Measurements from ENCODE around the gene ATP1A4.
A peak's percentile ranks its signal among the peaks of the same experiment; 100 is the strongest.
"Not testable (repeated sequence)": the region's sequence is repeated elsewhere in the genome, so short reads cannot be mapped to it uniquely, and the experiment has no call there.

Gene ATP1A4

DNA sequence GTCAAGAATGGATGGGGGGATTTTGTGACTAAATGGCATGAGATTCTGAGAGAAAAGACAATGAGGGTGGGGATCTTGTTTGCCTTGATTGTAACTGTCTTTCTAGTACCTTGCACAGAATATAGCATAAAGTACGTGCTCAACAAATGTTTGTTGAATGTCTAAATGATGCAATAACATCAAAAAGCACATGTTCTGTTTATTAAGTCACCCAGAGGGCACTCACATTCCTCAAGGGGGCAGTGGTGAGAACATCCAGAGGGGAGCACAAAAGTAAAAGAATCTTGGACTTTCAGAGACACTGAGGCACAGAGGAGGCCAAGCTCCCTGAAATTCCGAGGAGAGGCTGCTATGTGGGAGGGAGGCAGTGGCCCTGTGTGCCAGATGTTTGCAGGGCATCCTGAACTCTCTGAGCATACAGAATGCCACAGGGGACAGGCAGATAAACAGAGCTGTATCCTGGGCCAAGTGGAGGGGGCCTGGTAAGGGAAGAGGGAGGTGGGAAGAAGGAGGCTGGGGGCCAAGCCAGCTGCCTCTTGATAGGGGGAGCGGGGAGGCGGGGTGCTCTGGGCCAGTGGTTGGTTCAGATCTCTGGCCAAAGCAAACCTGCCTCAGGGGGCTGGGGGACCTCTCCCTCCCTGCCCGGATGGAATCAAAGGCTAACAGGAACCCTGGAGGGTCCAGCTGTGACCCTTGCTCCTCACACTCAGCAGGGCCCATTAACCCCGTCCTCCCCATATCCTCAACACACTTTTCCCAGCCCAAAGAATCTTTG lies 42.3 kb upstream of the ATP1A4 start:
- peak; percentile 66 for DNase-seq (ENCODE audit: low read depth)
- TF ChIP-seq, protein P1, sequence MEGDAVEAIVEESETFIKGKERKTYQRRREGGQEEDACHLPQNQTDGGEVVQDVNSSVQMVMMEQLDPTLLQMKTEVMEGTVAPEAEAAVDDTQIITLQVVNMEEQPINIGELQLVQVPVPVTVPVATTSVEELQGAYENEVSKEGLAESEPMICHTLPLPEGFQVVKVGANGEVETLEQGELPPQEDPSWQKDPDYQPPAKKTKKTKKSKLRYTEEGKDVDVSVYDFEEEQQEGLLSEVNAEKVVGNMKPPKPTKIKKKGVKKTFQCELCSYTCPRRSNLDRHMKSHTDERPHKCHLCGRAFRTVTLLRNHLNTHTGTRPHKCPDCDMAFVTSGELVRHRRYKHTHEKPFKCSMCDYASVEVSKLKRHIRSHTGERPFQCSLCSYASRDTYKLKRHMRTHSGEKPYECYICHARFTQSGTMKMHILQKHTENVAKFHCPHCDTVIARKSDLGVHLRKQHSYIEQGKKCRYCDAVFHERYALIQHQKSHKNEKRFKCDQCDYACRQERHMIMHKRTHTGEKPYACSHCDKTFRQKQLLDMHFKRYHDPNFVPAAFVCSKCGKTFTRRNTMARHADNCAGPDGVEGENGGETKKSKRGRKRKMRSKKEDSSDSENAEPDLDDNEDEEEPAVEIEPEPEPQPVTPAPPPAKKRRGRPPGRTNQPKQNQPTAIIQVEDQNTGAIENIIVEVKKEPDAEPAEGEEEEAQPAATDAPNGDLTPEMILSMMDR (conservative IDR thresholded peaks at IDR 0.05; ENCODE audit: control insufficient read depth, insufficient read depth, low read depth, low read length) = peak; percentile 61
- no peak overlapping the region for H3K4me3 ChIP-seq (ENCODE audit: control insufficient read depth, low read depth, low read length)

DNA sequence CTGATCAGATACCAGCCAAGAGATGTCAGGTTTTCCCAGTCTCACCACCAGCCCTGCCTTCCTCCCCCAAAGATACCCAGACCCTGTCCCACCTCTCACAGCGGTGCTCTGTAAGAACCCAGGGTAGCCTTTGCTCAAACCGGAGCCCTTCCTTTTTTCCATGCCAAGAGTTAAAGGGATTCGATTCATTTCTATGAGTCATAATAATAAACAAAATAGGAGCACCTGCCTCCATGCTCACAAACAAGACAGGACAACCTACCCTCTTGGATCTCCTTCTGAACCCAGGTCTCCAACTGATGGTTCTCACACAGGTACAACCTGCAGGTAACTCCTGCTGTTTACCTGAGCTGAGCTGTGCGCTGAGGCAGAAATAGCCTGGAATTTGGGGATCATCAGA lies 41.7 kb upstream of the ATP1A4 start:
- TF ChIP-seq, protein P1 (conservative IDR thresholded peaks at IDR 0.05; ENCODE audit: control insufficient read depth, insufficient read depth, low read depth, low read length) = no peak
- H3K4me3 ChIP-seq (ENCODE audit: control insufficient read depth, low read depth, low read length) = no peak overlapping the region
- no peak for DNase-seq (ENCODE audit: low read depth)

DNA sequence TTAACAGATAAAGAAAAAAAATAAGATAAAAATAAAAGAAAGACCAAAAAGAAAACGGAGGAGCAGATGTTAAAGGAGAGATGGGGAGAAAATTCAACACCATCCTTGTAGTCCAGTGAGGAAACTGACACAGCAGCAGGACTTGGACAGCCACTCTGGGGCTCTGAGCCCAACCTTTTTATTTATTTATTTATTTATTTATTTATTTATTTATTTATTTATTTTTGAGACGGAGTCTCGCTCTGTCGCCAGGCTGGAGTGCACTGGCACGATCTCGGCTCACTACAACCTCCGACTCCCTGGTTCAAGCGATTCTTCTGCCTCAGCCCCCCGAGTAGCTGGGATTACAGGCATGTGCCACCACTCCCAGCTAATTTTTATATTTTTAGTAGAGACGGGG lies 39.9 kb upstream of the ATP1A4 start:
- not testable (repeated sequence) for H3K4me3 ChIP-seq (ENCODE audit: control insufficient read depth, low read depth, low read length); DNase-seq (ENCODE audit: low read depth)

DNA sequence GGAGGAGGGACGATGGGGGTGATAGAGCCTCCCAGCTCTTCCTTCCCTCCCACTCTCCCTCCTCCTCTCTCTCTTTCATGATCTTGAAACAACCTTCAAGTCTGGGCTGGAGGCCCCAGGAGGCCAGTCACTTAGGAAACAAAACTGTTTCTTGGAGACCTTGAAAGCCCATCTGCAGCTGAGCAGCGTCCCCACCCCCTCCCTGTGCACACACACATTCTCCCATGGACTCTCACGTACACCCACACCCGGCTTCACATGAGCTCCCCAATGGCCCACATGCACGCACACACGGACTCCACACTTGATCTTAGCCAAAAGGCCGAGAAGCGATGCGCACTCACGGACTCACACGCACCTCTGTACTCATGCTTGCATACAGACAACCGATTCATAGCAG lies 39.0 kb upstream of the ATP1A4 start:
- DNase-seq (ENCODE audit: low read depth) = peak; percentile 26
- H3K4me3 ChIP-seq (ENCODE audit: control insufficient read depth, low read depth, low read length) = no peak overlapping the region
- TF ChIP-seq, protein P1 (conservative IDR thresholded peaks at IDR 0.05; ENCODE audit: control insufficient read depth, insufficient read depth, low read depth, low read length) = no peak

DNA sequence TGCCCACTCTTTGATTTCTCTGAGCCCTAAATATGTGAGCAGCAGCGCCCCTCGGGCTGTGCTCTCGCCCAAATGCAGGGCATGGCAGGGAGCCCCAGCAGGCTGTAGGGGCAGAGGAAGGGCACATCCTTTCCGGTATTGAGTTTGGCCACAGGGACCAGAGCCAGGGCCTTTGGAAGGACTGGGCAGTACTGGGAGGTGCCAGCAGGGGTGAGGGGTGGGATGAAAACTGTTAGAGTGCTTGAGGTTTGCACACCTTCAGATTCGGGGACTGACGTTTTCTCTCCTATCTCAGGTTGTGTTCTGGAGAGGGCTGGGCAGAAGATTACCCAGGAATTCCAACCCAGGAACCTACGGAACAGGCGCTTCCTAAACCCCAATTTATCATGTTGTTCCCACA lies 38.0 kb upstream of the ATP1A4 start:
- TF ChIP-seq, protein P1 (conservative IDR thresholded peaks at IDR 0.05; ENCODE audit: control insufficient read depth, insufficient read depth, low read depth, low read length) = no peak
- H3K4me3 ChIP-seq (ENCODE audit: control insufficient read depth, low read depth, low read length) = no peak overlapping the region
- no peak for DNase-seq (ENCODE audit: low read depth)

DNA sequence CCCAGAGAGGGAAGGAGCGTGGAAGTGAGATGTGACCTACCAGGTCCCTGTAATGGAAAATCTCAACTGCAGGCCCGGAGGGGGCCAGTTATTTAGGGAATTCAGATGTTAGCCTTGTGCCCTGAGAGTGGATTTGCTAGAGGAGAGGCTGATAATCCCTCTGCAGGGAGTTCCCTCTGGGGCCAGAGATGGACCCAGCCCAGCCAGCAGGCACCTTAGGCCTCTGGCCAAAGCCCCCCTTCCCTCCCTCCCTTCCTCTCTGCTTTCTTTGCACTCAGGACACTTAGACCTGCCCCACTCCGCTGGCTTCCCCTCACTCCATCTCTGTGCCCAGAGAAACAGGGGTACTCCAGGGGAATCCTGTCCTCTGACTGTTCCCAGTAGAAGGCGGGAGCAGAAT lies 37.3 kb upstream of the ATP1A4 start:
- TF ChIP-seq, protein P1 (conservative IDR thresholded peaks at IDR 0.05; ENCODE audit: control insufficient read depth, insufficient read depth, low read depth, low read length) = no peak
- H3K4me3 ChIP-seq (ENCODE audit: control insufficient read depth, low read depth, low read length) = no peak overlapping the region

DNA sequence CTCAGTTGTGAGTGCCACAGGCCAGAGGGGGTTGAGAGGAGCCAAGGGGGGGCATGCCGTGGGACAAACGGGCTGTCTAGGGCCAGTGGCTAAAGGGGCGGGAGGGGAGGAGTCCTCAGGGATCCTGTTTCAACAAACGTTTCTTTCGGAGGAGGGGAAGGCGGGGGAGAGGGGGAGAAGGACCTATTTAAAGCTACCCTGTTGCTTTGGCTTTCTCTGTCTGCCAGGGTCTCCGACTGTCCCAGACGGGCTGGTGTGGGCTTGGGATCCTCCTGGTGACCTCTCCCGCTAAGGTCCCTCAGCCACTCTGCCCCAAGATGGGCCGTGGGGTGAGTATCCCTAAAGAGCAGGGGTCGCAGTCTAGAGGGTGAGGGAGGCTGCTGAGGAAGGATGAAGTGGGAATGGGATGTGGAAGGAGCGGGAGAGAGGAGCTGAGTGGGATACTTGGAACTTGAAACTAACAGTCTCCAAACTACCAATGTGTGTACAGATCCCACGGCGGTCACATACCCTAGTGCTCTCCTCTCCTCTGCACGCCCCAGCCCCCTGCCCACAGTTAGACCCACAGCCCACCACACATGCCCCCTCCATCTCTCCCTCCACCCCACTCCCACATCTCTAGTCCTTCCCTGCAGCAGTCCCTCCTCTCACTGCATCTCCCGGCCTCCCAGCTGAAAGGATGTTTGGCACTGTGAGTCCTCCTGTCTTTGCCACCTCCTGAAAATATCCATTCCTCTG lies 35.7 kb upstream of the ATP1A4 start, which contains the start of gene ATP1A2:
Gene ATP1A2 (plus strand): TSS at position 215 of the 738 bp plus-strand sequence. CDS start 103 bp downstream, at position 318.
- no peak for DNase-seq (ENCODE audit: low read depth)
- TF ChIP-seq, protein P1 (conservative IDR thresholded peaks at IDR 0.05; ENCODE audit: control insufficient read depth, insufficient read depth, low read depth, low read length) = no peak

More for the DNA sequence above, 37.3 kb upstream of the ATP1A4 start:
- DNase-seq (ENCODE audit: low read depth) = no peak

More for the DNA sequence above, 35.7 kb upstream of the ATP1A4 start, which contains the start of gene ATP1A2:
- no peak within 1 kb of the TSS for H3K4me3 ChIP-seq (ENCODE audit: control insufficient read depth, low read depth, low read length)

All from fibroblast of mammary gland (primary cell).